ENCODE data around the gene PODXL.
"Not testable (repeated sequence)": the region's sequence is repeated elsewhere in the genome, so short reads cannot be mapped to it uniquely, and the experiment has no call there.

Gene PODXL

GRCh38 chr7:131471250-131472004 is 85.0 kb downstream of the PODXL start:
- Histone ChIP-seq H3K27ac (replicated peaks) (no peak overlapping the region), H3K4me3 (replicated peaks; ENCODE audit: insufficient read depth, low read length) (no peak overlapping the region), H3K27me3 (ENCODE audit: insufficient read depth, poor library complexity, severe bottlenecking) (no peaks in the 10 kb centered on the region)
- TF ChIP-seq REST (IDR thresholded peaks at IDR 0.05; ENCODE audit: insufficient replicate concordance, low read depth) (no peak), SPI1 (IDR thresholded peaks at IDR 0.05; ENCODE audit: borderline replicate concordance, low read depth) (no peak), GABPA (IDR thresholded peaks at IDR 0.05; ENCODE audit: low read depth) (no peak), POLR2AphosphoS5 (IDR thresholded peaks at IDR 0.05; ENCODE audit: low read depth) (no peak), CTCF (IDR thresholded peaks at IDR 0.05; ENCODE audit: insufficient read depth, low read length) (no peak)
- no peak for DNase-seq (ENCODE audit: low read depth in 1 of 2, low spot score in 1 of 2)

- H3K4me3 ChIP-seq (replicated peaks; ENCODE audit: insufficient read depth, low read length) = no peak overlapping the region
- no peak for DNase-seq (ENCODE audit: low read depth in 1 of 2, low spot score in 1 of 2)
- H3K27ac ChIP-seq (replicated peaks) = no peak overlapping the region
- TF ChIP-seq REST (IDR thresholded peaks at IDR 0.05; ENCODE audit: insufficient replicate concordance, low read depth) = no peak
- TF ChIP-seq GABPA (IDR thresholded peaks at IDR 0.05; ENCODE audit: low read depth) = no peak
- TF ChIP-seq POLR2AphosphoS5 (IDR thresholded peaks at IDR 0.05; ENCODE audit: low read depth) = no peak
- no peak for TF ChIP-seq SPI1 (IDR thresholded peaks at IDR 0.05; ENCODE audit: borderline replicate concordance, low read depth)
- TF ChIP-seq CTCF (IDR thresholded peaks at IDR 0.05; ENCODE audit: insufficient read depth, low read length) = no peak
- H3K27me3 ChIP-seq (ENCODE audit: insufficient read depth, poor library complexity, severe bottlenecking) = no peaks in the 10 kb centered on the region
Measured at GRCh38 chr7:131467788-131468187, 88.6 kb downstream of the PODXL start.

- TF ChIP-seq GABPA (IDR thresholded peaks at IDR 0.05; ENCODE audit: low read depth) = no peak
- TF ChIP-seq CTCF (IDR thresholded peaks at IDR 0.05; ENCODE audit: insufficient read depth, low read length) = no peak
- no peak for TF ChIP-seq REST (IDR thresholded peaks at IDR 0.05; ENCODE audit: insufficient replicate concordance, low read depth)
- TF ChIP-seq POLR2AphosphoS5 (IDR thresholded peaks at IDR 0.05; ENCODE audit: low read depth) = no peak
- TF ChIP-seq SPI1 (IDR thresholded peaks at IDR 0.05; ENCODE audit: borderline replicate concordance, low read depth) = no peak
- no peak for DNase-seq (ENCODE audit: low read depth in 1 of 2, low spot score in 1 of 2)
- Histone ChIP-seq H3K27me3 (ENCODE audit: insufficient read depth, poor library complexity, severe bottlenecking) (no peaks in the 10 kb centered on the region), H3K4me3 (replicated peaks; ENCODE audit: insufficient read depth, low read length) (no peak overlapping the region), H3K27ac (replicated peaks) (no peak overlapping the region)
Measured at GRCh38 chr7:131466735-131467365, 89.6 kb downstream of the PODXL start.

GRCh38 chr7:131462715-131463114 is 93.7 kb downstream of the PODXL start:
- H3K27me3 ChIP-seq (ENCODE audit: insufficient read depth, poor library complexity, severe bottlenecking); H3K4me3 ChIP-seq (replicated peaks; ENCODE audit: insufficient read depth, low read length); DNase-seq (ENCODE audit: low read depth in 1 of 2, low spot score in 1 of 2); H3K27ac ChIP-seq (replicated peaks): not testable (repeated sequence)
